Measurements from ENCODE around the gene ALPK1. TPM values are rescaled to one million over a fixed set of nuclear protein-coding genes. Genes with fewer than 3 reads are reported as not detected.

Gene ALPK1
- total and polyA plus RNA-seq, 2 of the 8 experiments (the other 6 are each of a cell fraction or from before 2014, with no cell fraction given), result 0.08 to 0.43 TPM

GRCh38 chr4:112423591-112423990 lies 126.4 kb downstream of the ALPK1 start (continued):
- TF ChIP-seq RXRA (IDR thresholded peaks at IDR 0.05; ENCODE audit: insufficient read depth, low read depth, low read length), result no peak
- no peak for TF ChIP-seq KDM5A (IDR thresholded peaks at IDR 0.05; ENCODE audit: low read length)
- TF ChIP-seq HDAC6 (IDR thresholded peaks at IDR 0.05; ENCODE audit: low read depth, low read length), result no peak
